IMR-90 (cell line): ENCODE data around the gene GRID1.

Source experiments
- CHD1 ChIP-seq: IDR thresholded peaks from 2 replicates; pipeline ENCODE4 v1.6.1; 2012; ENCODE audit warnings: low read depth, low read length, improper control_type of control experiment
- CTCF ChIP-seq: conservative IDR thresholded peaks from 2 replicates; pipeline ENCODE4 v1.5.1; 2012; ENCODE audit warnings: mild to moderate bottlenecking, low read depth, low read length, improper control_type of control experiment
- RAD21 ChIP-seq: IDR thresholded peaks from 2 replicates; pipeline ENCODE4 v1.6.1; 2012; ENCODE audit warnings: low read length, improper control_type of control experiment
- RFX5 ChIP-seq: IDR thresholded peaks from 2 replicates; pipeline ENCODE4 v1.8.0; 2012; ENCODE audit warnings: low read depth, mild to moderate bottlenecking, low read length, moderate library complexity

- TF ChIP-seq RAD21 (no peak), CHD1 (no peak), CTCF (no peak; the same call in 1 of the 2 replicates), RFX5 (no peak)
Measured at GRCh38 chr10:85791818-85792532, 574.6 kb downstream of the GRID1 start.
